Measurements from ENCODE around the gene IL1R1. TPM values are rescaled to one million over a fixed set of nuclear protein-coding genes. Genes with fewer than 3 reads are reported as not detected.

IL1R1 gene
- total RNA-seq, 1 experiment from 2014 or later: 0.39 TPM

GRCh38 chr2:102185347-102185746, 42.8 kb downstream of the IL1R1 start:
- Histone ChIP-seq H3K56ac (ENCODE audit: insufficient read length, low read depth, low read length) (no peak overlapping the region), H3K23me2 (ENCODE audit: insufficient read length, low read depth, low read length, poor library complexity, severe bottlenecking) (no peaks in the 10 kb centered on the region), H3T11ph (ENCODE audit: low read length) (no peak overlapping the region), H3K9ac (ENCODE audit: extremely low read depth, insufficient read length, low read length) (no peak overlapping the region), H3K9me3 (ENCODE audit: control insufficient read depth, low read depth, low read length) (no peaks in the 10 kb centered on the region), H2AFZ (ENCODE audit: low read length) (no peak overlapping the region), H3K79me2 (ENCODE audit: insufficient read depth, low read length) (no peaks in the 10 kb centered on the region), H2AK5ac (ENCODE audit: insufficient read length, low read length) (no peak overlapping the region), H2BK12ac (ENCODE audit: insufficient read length, low read depth, low read length) (no peak overlapping the region), H2BK120ac (ENCODE audit: low read depth, low read length, poor library complexity, severe bottlenecking) (no peak overlapping the region), H2BK15ac (ENCODE audit: low read depth, low read length) (no peak overlapping the region), H4K20me1 (ENCODE audit: control insufficient read depth, insufficient read depth, insufficient read length) (no peaks in the 10 kb centered on the region), H3K18ac (ENCODE audit: insufficient read length, low read depth, low read length) (no peak overlapping the region), H3K27me3 (ENCODE audit: insufficient read depth, low read length) (peaks cover 4% of the 10 kb centered on the region), H3K23ac (ENCODE audit: insufficient read length, low read depth, low read length) (no peak overlapping the region), H3K14ac (ENCODE audit: insufficient read depth, low read length) (no peak overlapping the region), H3K27ac (ENCODE audit: insufficient read length, low read depth, low read length) (no peak overlapping the region), H3K79me1 (ENCODE audit: insufficient read depth, low read depth, low read length, poor library complexity, severe bottlenecking) (no peaks in the 10 kb centered on the region), H2BK5ac (ENCODE audit: insufficient read length, low read length) (no peak overlapping the region), H2BK20ac (ENCODE audit: low read depth, low read length, poor library complexity, severe bottlenecking) (no peak overlapping the region), H3K4me1 (ENCODE audit: insufficient read depth, low read length) (no peaks in the 10 kb centered on the region), H3K4ac (ENCODE audit: low read depth, low read length) (no peak overlapping the region), H4K5ac (ENCODE audit: insufficient read length, low read depth, low read length) (no peak overlapping the region), H3K4me2 (ENCODE audit: insufficient read depth, insufficient read length, low read length) (no peak overlapping the region), H4K8ac (replicated peaks; ENCODE audit: insufficient read length, low read depth, low read length) (no peak overlapping the region), H4K91ac (ENCODE audit: insufficient read length, low read depth, low read length) (no peak overlapping the region)
- Mint-ChIP-seq H3K4me1 (peaks cover 0 to 4% of the 10 kb centered on the region in 2 experiments; a peak in 1 of 4 replicates), H3K36me3 (ENCODE audit: insufficient read depth in 1 of 3, low read depth in 3 of 3) (no peaks in the 10 kb centered on the region), H3K4me3 (no peak overlapping the region), H3K27ac (no peak overlapping the region), H3K9me3 (peaks cover 0 to 2% of the 10 kb centered on the region in 2 experiments; a peak in 1 of 5 replicates), H3K27me3 (ENCODE audit: low read depth) (peaks cover 44% of the 10 kb centered on the region)
- no CpG with 5 or more reads among the region's 2 CpGs for WGBS (ENCODE audit: extremely low coverage, insufficient read length, low lambda C conversion rate)
- no peak for DNase-seq
- peak; percentile 65 for TF ChIP-seq CTCF (conservative IDR thresholded peaks at IDR 0.05)
